Measurements from ENCODE around the gene ZNRD2.

GRCh38 chr11:65586676-65587075 lies 16.4 kb downstream of the ZNRD2 start:
- TF ChIP-seq POLR2A (IDR thresholded peaks at IDR 0.05) (no peak), CTCF (IDR thresholded peaks at IDR 0.05) (no peak)
